Measurements from ENCODE around the gene PRR20G.

PRR20G gene

DNA sequence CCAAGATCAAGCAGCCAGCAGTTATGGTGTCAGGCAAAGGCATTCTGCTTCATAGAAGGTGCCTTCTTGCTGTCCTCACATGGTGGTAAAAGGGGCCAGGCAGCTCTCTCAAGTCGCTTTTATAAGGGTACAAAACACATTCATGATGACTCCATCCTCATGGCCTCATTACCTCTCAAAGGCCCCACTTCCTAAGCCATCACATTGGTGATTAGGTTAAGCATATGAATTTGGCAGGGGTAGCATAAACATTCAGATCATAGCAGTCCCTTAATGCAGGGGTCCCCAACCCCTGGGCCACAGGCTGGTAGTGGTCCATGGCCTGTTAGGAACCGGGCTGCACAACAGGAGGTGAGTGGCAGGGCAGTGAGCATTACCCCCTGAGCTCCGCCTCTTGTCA, 52.1 kb downstream of the PRR20G start:
- H3K9me3 Mint-ChIP-seq = peaks cover 3% of the 10 kb centered on the region
- peaks cover 1% of the 10 kb centered on the region for H3K36me3 Mint-ChIP-seq
- H3K4me3 Mint-ChIP-seq = no peak overlapping the region
- peaks cover 4% of the 10 kb centered on the region for H3K27me3 Mint-ChIP-seq
- H3K27ac Mint-ChIP-seq = no peak overlapping the region
- H3K4me1 Mint-ChIP-seq = no peaks in the 10 kb centered on the region

GRCh38 chr3:127234778-127235177, 53.1 kb downstream of the PRR20G start:
- Mint-ChIP-seq H3K36me3 (peaks cover 1% of the 10 kb centered on the region), H3K27me3 (peaks cover 3% of the 10 kb centered on the region), H3K27ac (no peak overlapping the region), H3K4me3 (no peak overlapping the region), H3K4me1 (no peaks in the 10 kb centered on the region), H3K9me3 (peaks cover 3% of the 10 kb centered on the region)

Data from activated naive CD4-positive, alpha-beta T cell treated with anti-CD3 and anti-CD28 coated beads, Interleukin-2, amount 50 U/mL, for 24 hours (primary cell).